GM23338 (cell line): ENCODE data around the gene ARHGEF28. TPM values are rescaled to one million over a fixed set of nuclear protein-coding genes. Genes with fewer than 3 reads are reported as not detected.

ENCODE experiments used
- ATAC-seq: fragments of 200-7000 bp; cut with Tn5 transposase; 3 replicates; pipeline ENCODE4 v1.9.1; 2020
- DNase-seq: peaks from one replicate; pipeline ENCODE4 v3.0.0-alpha.2; 2015; ENCODE audit warnings: low spot score
- H2AFZ ChIP-seq: fragments of 200-600 bp; sonication (generic); 2 replicates; pipeline ENCODE4 v1.8.0; 2016; ENCODE audit warnings: antibody characterized with exemption, mild to moderate bottlenecking, moderate library complexity
- H3F3A ChIP-seq: fragments of 200-600 bp; sonication (generic); replicated peaks from 2 replicates; pipeline ENCODE4 v1.8.0; 2017; ENCODE audit warnings: antibody characterized with exemption, mixed run types, low read depth
- H3K27ac ChIP-seq: fragments of 200-600 bp; sonication (generic); 2 replicates; pipeline ENCODE4 v1.6.1; 2016; ENCODE audit warnings: low read depth
- H3K27me3 ChIP-seq: fragments of 200-600 bp; sonication (generic); 2 replicates; pipeline ENCODE4 v1.8.0; 2016; ENCODE audit warnings: mild to moderate bottlenecking, mixed run types, moderate library complexity; ENCODE audit not compliant: insufficient read depth
- H3K36me3 ChIP-seq: fragments of 200-600 bp; sonication (generic); 2 replicates; pipeline ENCODE4 v1.8.0; 2016; ENCODE audit warnings: mild to moderate bottlenecking; ENCODE audit not compliant: insufficient read depth
- H3K4me1 ChIP-seq: fragments of 200-600 bp; sonication (generic); 2 replicates; pipeline ENCODE4 v1.8.0; 2016; ENCODE audit warnings: mild to moderate bottlenecking, moderate library complexity; ENCODE audit not compliant: insufficient read depth
- H3K4me2 ChIP-seq: fragments of 200-600 bp; sonication (generic); 2 replicates; pipeline ENCODE4 v1.7.1; 2017; ENCODE audit warnings: mixed run types
- H3K4me3 ChIP-seq: fragments of 200-600 bp; sonication (generic); 2 replicates; pipeline ENCODE4 v1.6.1; 2016; ENCODE audit warnings: mixed run types
- H3K79me2 ChIP-seq: fragments of 200-600 bp; sonication (generic); replicated peaks from 2 replicates; pipeline ENCODE4 v1.8.0; 2017; ENCODE audit warnings: mild to moderate bottlenecking; ENCODE audit not compliant: insufficient read depth
- H3K9me2 ChIP-seq: fragments of 200-600 bp; sonication (generic); 2 replicates; pipeline ENCODE4 v1.8.0; 2017; ENCODE audit not compliant: insufficient read depth
- H4K20me1 ChIP-seq: fragments of 200-600 bp; sonication (generic); replicated peaks from 2 replicates; pipeline ENCODE4 v1.8.0; 2017; ENCODE audit warnings: mild to moderate bottlenecking; ENCODE audit not compliant: insufficient read depth
- H3K27ac Mint-ChIP-seq: 2 replicates; pipeline ENCODE4 v1.8.0; 2020; ENCODE audit warnings: inconsistent platforms, mild to moderate bottlenecking, moderate library complexity, mixed read lengths
- H3K27me3 Mint-ChIP-seq: 3 replicates; pipeline ENCODE4 v1.8.0; 2022; ENCODE audit warnings: low read depth, mild to moderate bottlenecking, moderate library complexity, mixed read lengths, inconsistent platforms; ENCODE audit not compliant: insufficient read depth, poor library complexity
- H3K36me3 Mint-ChIP-seq: 3 replicates; pipeline ENCODE4 v1.8.0; 2021; ENCODE audit warnings: low read depth, mild to moderate bottlenecking, inconsistent platforms, moderate library complexity, mixed read lengths
- H3K4me1 Mint-ChIP-seq: 3 replicates; pipeline ENCODE4 v1.8.0; 2020; ENCODE audit warnings: mild to moderate bottlenecking, inconsistent platforms, mixed read lengths
- H3K4me3 Mint-ChIP-seq: 3 replicates; pipeline ENCODE4 v1.8.0; 2021; ENCODE audit warnings: moderate library complexity, mild to moderate bottlenecking, inconsistent platforms, mixed read lengths
- H3K9me3 Mint-ChIP-seq: 3 replicates; pipeline ENCODE4 v1.8.0; 2020; ENCODE audit warnings: moderate library complexity, mild to moderate bottlenecking, inconsistent platforms, mixed read lengths
- CREB1 ChIP-seq: fragments of 250-450 bp; sonication (Bioruptor Pico); IDR thresholded peaks from 2 replicates; pipeline ENCODE4 v1.5.0; 2020; ENCODE audit warnings: low read depth, mild to moderate bottlenecking, moderate library complexity
- EZH2 ChIP-seq: fragments of 200-600 bp; sonication (generic); IDR thresholded peaks from one replicate; pipeline ENCODE4 v1.8.0; 2017; ENCODE audit warnings: antibody characterized with exemption, mild to moderate bottlenecking, low read depth; ENCODE audit not compliant: unreplicated experiment
- JUNB ChIP-seq: IDR thresholded peaks from one replicate; pipeline ENCODE4 v1.6.1; 2016; ENCODE audit warnings: antibody characterized with exemption; ENCODE audit not compliant: unreplicated experiment
- POLR2AphosphoS5 ChIP-seq: IDR thresholded peaks from 2 replicates; pipeline ENCODE4 v1.6.1; 2016; ENCODE audit warnings: antibody characterized with exemption, low read depth
- ZNF114 ChIP-seq: fragments of 250-450 bp; sonication (Bioruptor Pico); IDR thresholded peaks from 2 replicates; pipeline ENCODE4 v1.5.0; 2020; ENCODE audit warnings: mild to moderate bottlenecking, moderate library complexity
- ZNF331 ChIP-seq: fragments of 250-450 bp; sonication (Bioruptor Pico); IDR thresholded peaks from 2 replicates; pipeline ENCODE4 v1.5.0; 2020; ENCODE audit warnings: low read depth, mild to moderate bottlenecking, moderate library complexity
- polyA plus RNA-seq: library from polyadenylated mRNA; unstranded; fragments of >200 nt; fragmentation: Nextera tagmentation; extraction: Ambion mirVana; gene quantifications from 2 replicates; pipeline ENCODE4 v1.2.1, GENCODE V29; 2016
- total RNA-seq: library from RNA; depleted of rRNA; stranded (reverse); fragments of >200 nt; shearing (Covaris generic); gene quantifications from 2 replicates; pipeline ENCODE4 v1.2.3, GENCODE V29; 2014
- TF ChIP-seq, protein P1 (sequence below): fragments of 250-450 bp; sonication (Bioruptor Pico); IDR thresholded peaks from 2 replicates; pipeline ENCODE4 v1.5.0; 2020; ENCODE audit warnings: mild to moderate bottlenecking, moderate library complexity
- TF ChIP-seq, protein P2 (sequence below): IDR thresholded peaks from one replicate; pipeline ENCODE4 v1.6.1; 2018; ENCODE audit warnings: antibody characterized with exemption; ENCODE audit not compliant: unreplicated experiment
- TF ChIP-seq, protein P3 (sequence below), 2 experiments: fragments of 200-600 bp in 1 of 2; sonication (generic) in 1 of 2; conservative IDR thresholded peaks; 2 replicates each; pipeline versions ENCODE4 v1.5.1 to v1.6.1; 2016 to 2017; ENCODE audit warnings: antibody characterized with exemption in 2 of 2, low read depth in 2 of 2, mild to moderate bottlenecking in 2 of 2, moderate library complexity in 1 of 2
- TF ChIP-seq, protein P4 (sequence below): IDR thresholded peaks from 2 replicates; pipeline ENCODE4 v1.6.1; 2016; ENCODE audit warnings: antibody characterized with exemption

Gene ARHGEF28
- total and polyA plus RNA-seq, 2 experiments from 2014 or later, result 0.39 to 1.0 TPM

DNA sequence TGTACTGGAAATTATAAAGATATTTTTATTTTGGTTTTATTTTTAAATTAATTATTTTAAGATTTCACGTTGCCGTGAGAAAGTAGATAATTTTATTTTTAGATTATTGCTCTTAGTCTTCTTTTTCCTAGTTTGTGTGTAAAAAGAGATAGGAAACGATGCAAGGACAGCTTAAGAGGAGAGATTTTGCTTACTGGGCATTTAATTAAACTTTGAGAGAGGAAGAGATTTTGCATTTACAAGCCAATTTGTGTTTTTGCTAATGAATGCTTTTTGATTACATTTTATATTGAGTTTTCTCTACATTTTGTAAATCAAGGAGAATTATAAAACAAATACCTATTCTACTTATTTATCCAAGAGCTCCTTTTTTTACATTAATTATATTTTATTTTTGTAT is 64.0 kb downstream of the ARHGEF28 start:
- no peak overlapping the region for H3K4me3 Mint-ChIP-seq
- Histone ChIP-seq H4K20me1 (no peaks in the 10 kb centered on the region), H3K27ac (no peak overlapping the region), H3K36me3 (no peaks in the 10 kb centered on the region; the same call in 1 of the 2 replicates), H2AFZ (no peak overlapping the region), H3F3A (no peaks in the 10 kb centered on the region), H3K4me3 (no peak overlapping the region), H3K4me1 (peaks cover 17% of the 10 kb centered on the region), H3K27me3 (no peaks in the 10 kb centered on the region), H3K79me2 (no peaks in the 10 kb centered on the region), H3K4me2 (no peak overlapping the region), H3K9me2 (peaks cover 7% of the 10 kb centered on the region; the same call in 1 of the 2 replicates)
- no peak for TF ChIP-seq EZH2
- TF ChIP-seq, protein P1, sequence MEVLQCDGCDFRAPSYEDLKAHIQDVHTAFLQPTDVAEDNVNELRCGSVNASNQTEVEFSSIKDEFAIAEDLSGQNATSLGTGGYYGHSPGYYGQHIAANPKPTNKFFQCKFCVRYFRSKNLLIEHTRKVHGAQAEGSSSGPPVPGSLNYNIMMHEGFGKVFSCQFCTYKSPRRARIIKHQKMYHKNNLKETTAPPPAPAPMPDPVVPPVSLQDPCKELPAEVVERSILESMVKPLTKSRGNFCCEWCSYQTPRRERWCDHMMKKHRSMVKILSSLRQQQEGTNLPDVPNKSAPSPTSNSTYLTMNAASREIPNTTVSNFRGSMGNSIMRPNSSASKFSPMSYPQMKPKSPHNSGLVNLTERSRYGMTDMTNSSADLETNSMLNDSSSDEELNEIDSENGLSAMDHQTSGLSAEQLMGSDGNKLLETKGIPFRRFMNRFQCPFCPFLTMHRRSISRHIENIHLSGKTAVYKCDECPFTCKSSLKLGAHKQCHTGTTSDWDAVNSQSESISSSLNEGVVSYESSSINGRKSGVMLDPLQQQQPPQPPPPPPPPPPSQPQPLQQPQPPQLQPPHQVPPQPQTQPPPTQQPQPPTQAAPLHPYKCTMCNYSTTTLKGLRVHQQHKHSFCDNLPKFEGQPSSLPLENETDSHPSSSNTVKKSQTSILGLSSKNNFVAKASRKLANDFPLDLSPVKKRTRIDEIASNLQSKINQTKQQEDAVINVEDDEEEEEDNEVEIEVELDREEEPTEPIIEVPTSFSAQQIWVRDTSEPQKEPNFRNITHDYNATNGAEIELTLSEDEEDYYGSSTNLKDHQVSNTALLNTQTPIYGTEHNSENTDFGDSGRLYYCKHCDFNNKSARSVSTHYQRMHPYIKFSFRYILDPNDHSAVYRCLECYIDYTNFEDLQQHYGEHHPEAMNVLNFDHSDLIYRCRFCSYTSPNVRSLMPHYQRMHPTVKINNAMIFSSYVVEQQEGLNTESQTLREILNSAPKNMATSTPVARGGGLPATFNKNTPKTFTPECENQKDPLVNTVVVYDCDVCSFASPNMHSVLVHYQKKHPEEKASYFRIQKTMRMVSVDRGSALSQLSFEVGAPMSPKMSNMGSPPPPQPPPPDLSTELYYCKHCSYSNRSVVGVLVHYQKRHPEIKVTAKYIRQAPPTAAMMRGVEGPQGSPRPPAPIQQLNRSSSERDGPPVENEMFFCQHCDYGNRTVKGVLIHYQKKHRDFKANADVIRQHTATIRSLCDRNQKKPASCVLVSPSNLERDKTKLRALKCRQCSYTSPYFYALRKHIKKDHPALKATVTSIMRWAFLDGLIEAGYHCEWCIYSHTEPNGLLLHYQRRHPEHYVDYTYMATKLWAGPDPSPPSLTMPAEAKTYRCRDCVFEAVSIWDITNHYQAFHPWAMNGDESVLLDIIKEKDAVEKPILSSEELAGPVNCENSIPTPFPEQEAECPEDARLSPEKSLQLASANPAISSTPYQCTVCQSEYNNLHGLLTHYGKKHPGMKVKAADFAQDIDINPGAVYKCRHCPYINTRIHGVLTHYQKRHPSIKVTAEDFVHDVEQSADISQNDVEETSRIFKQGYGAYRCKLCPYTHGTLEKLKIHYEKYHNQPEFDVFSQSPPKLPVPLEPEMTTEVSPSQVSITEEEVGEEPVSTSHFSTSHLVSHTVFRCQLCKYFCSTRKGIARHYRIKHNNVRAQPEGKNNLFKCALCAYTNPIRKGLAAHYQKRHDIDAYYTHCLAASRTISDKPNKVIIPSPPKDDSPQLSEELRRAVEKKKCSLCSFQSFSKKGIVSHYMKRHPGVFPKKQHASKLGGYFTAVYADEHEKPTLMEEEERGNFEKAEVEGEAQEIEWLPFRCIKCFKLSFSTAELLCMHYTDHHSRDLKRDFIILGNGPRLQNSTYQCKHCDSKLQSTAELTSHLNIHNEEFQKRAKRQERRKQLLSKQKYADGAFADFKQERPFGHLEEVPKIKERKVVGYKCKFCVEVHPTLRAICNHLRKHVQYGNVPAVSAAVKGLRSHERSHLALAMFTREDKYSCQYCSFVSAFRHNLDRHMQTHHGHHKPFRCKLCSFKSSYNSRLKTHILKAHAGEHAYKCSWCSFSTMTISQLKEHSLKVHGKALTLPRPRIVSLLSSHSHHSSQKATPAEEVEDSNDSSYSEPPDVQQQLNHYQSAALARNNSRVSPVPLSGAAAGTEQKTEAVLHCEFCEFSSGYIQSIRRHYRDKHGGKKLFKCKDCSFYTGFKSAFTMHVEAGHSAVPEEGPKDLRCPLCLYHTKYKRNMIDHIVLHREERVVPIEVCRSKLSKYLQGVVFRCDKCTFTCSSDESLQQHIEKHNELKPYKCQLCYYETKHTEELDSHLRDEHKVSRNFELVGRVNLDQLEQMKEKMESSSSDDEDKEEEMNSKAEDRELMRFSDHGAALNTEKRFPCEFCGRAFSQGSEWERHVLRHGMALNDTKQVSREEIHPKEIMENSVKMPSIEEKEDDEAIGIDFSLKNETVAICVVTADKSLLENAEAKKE (CRISPR knock-in tag), result no peak
- TF ChIP-seq POLR2AphosphoS5, result no peak
- TF ChIP-seq CREB1 (CRISPR knock-in tag), result no peak
- TF ChIP-seq ZNF114 (CRISPR knock-in tag), result no peak
- TF ChIP-seq, protein P2, sequence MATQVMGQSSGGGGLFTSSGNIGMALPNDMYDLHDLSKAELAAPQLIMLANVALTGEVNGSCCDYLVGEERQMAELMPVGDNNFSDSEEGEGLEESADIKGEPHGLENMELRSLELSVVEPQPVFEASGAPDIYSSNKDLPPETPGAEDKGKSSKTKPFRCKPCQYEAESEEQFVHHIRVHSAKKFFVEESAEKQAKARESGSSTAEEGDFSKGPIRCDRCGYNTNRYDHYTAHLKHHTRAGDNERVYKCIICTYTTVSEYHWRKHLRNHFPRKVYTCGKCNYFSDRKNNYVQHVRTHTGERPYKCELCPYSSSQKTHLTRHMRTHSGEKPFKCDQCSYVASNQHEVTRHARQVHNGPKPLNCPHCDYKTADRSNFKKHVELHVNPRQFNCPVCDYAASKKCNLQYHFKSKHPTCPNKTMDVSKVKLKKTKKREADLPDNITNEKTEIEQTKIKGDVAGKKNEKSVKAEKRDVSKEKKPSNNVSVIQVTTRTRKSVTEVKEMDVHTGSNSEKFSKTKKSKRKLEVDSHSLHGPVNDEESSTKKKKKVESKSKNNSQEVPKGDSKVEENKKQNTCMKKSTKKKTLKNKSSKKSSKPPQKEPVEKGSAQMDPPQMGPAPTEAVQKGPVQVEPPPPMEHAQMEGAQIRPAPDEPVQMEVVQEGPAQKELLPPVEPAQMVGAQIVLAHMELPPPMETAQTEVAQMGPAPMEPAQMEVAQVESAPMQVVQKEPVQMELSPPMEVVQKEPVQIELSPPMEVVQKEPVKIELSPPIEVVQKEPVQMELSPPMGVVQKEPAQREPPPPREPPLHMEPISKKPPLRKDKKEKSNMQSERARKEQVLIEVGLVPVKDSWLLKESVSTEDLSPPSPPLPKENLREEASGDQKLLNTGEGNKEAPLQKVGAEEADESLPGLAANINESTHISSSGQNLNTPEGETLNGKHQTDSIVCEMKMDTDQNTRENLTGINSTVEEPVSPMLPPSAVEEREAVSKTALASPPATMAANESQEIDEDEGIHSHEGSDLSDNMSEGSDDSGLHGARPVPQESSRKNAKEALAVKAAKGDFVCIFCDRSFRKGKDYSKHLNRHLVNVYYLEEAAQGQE, result no peak
- TF ChIP-seq, protein P3, sequence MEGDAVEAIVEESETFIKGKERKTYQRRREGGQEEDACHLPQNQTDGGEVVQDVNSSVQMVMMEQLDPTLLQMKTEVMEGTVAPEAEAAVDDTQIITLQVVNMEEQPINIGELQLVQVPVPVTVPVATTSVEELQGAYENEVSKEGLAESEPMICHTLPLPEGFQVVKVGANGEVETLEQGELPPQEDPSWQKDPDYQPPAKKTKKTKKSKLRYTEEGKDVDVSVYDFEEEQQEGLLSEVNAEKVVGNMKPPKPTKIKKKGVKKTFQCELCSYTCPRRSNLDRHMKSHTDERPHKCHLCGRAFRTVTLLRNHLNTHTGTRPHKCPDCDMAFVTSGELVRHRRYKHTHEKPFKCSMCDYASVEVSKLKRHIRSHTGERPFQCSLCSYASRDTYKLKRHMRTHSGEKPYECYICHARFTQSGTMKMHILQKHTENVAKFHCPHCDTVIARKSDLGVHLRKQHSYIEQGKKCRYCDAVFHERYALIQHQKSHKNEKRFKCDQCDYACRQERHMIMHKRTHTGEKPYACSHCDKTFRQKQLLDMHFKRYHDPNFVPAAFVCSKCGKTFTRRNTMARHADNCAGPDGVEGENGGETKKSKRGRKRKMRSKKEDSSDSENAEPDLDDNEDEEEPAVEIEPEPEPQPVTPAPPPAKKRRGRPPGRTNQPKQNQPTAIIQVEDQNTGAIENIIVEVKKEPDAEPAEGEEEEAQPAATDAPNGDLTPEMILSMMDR (conservative IDR thresholded peaks at IDR 0.05; ENCODE audit: low read depth in 2 of 2), result no peak
- TF ChIP-seq, protein P4, sequence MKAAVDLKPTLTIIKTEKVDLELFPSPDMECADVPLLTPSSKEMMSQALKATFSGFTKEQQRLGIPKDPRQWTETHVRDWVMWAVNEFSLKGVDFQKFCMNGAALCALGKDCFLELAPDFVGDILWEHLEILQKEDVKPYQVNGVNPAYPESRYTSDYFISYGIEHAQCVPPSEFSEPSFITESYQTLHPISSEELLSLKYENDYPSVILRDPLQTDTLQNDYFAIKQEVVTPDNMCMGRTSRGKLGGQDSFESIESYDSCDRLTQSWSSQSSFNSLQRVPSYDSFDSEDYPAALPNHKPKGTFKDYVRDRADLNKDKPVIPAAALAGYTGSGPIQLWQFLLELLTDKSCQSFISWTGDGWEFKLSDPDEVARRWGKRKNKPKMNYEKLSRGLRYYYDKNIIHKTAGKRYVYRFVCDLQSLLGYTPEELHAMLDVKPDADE, result no peak
- TF ChIP-seq ZNF331 (CRISPR knock-in tag), result no peak
- TF ChIP-seq JUNB, result no peak
- peaks cover 26% of the 10 kb centered on the region for H3K4me1 Mint-ChIP-seq
- peaks cover 4% of the 10 kb centered on the region for H3K27me3 Mint-ChIP-seq
- H3K9me3 Mint-ChIP-seq, result no peaks in the 10 kb centered on the region
- H3K36me3 Mint-ChIP-seq, result no peaks in the 10 kb centered on the region; the same call in 2 of the 3 replicates
- DNase-seq, result no peak
- H3K27ac Mint-ChIP-seq, result no peak overlapping the region
- ATAC-seq, result no peak
